Fibroblast of mammary gland (primary cell): Measurements from ENCODE around the gene NPLOC4.
"Not testable (repeated sequence)": the region's sequence is repeated elsewhere in the genome, so short reads cannot be mapped to it uniquely, and the experiment has no call there.

ENCODE experiments used
- DNase-seq: peaks from one replicate; pipeline ENCODE4 v3.0.0-alpha.2; 2010; ENCODE audit warnings: low read depth
- H3K4me3 ChIP-seq: 2 replicates; pipeline ENCODE4 v1.5.1; 2011; ENCODE audit warnings: low read depth, mild to moderate bottlenecking, low read length, moderate library complexity; ENCODE audit not compliant: control insufficient read depth
- CTCF ChIP-seq: conservative IDR thresholded peaks from 2 replicates; pipeline ENCODE4 v1.5.1; 2011; ENCODE audit warnings: low read depth, low read length, inconsistent platforms; ENCODE audit not compliant: control insufficient read depth, insufficient read depth

Gene NPLOC4

GRCh38 chr17:81590121-81590520, 46.8 kb downstream of the NPLOC4 start:
- DNase-seq, result no peak

GRCh38 chr17:81589612-81590011, 47.3 kb downstream of the NPLOC4 start:
- no peak overlapping the region for H3K4me3 ChIP-seq
- TF ChIP-seq CTCF, result no peak
- no peak for DNase-seq

More at GRCh38 chr17:81590121-81590520, 46.8 kb downstream of the NPLOC4 start:
- no peak for TF ChIP-seq CTCF
- no peak overlapping the region for H3K4me3 ChIP-seq

- H3K4me3 ChIP-seq, result no peak overlapping the region
- no peak for TF ChIP-seq CTCF
- no peak for DNase-seq
Measured at GRCh38 chr17:81586096-81586495, 50.8 kb downstream of the NPLOC4 start.

- not testable (repeated sequence) for DNase-seq, H3K4me3 ChIP-seq
Measured at GRCh38 chr17:81584771-81585170, 52.1 kb downstream of the NPLOC4 start.

- no peak for DNase-seq
- H3K4me3 ChIP-seq, result no peak overlapping the region
- no peak for TF ChIP-seq CTCF
Measured at GRCh38 chr17:81583589-81584342, 53.1 kb downstream of the NPLOC4 start.

GRCh38 chr17:81582749-81583148, 54.2 kb downstream of the NPLOC4 start:
- H3K4me3 ChIP-seq, result no peak overlapping the region
- no peak for TF ChIP-seq CTCF
- DNase-seq, result no peak

GRCh38 chr17:81582341-81582740, 54.6 kb downstream of the NPLOC4 start:
- no peak for TF ChIP-seq CTCF
- no peak overlapping the region for H3K4me3 ChIP-seq
- peak; percentile 78 for DNase-seq
